ENCODE results near the gene RNF213. TPM values are rescaled to one million over a fixed set of nuclear protein-coding genes. Genes with fewer than 3 reads are reported as not detected.

The RNF213 gene
- total and polyA plus RNA-seq, 2 of the 8 experiments (the other 6 are each of a cell fraction or from before 2014, with no cell fraction given): 33.8 to 62.8 TPM

- no peak overlapping the region for H3K4me3 ChIP-seq (ENCODE audit: extremely low read depth in 1 of 4, insufficient read depth in 2 of 4, low read depth in 3 of 4, low read length in 4 of 4)
- H3K27me3 ChIP-seq (replicated peaks in 1 of 4; ENCODE audit: control insufficient read depth in 3 of 4, extremely low read depth in 1 of 4, insufficient read depth in 3 of 4, low read length in 3 of 4): no peaks in the 10 kb centered on the region
- H2BK5ac ChIP-seq (ENCODE audit: low read depth, low read length): no peak overlapping the region
- H3K23me2 ChIP-seq (ENCODE audit: low read depth, low read length): no peaks in the 10 kb centered on the region
- no peak for DNase-seq (ENCODE audit: low read depth in 1 of 2, low spot score in 2 of 2)
- H3K9me3 ChIP-seq (ENCODE audit: insufficient read depth in 2 of 2, low read depth in 1 of 2, low read length in 1 of 2): no peaks in the 10 kb centered on the region
- no peak for FAIRE-seq
- peaks cover 16 to 59% (median 36%) of the 10 kb centered on the region in 4 experiments for H3K36me3 ChIP-seq (ENCODE audit: control insufficient read depth in 2 of 4, insufficient read depth in 4 of 4, low read length in 3 of 4)
- no peak overlapping the region for H2BK15ac ChIP-seq (ENCODE audit: low read length)
- H4K20me1 ChIP-seq (replicated peaks in 1 of 2; ENCODE audit: control insufficient read depth in 1 of 2, insufficient read depth in 2 of 2, low read length in 2 of 2): peaks cover 5 to 7% of the 10 kb centered on the region in 2 experiments
- H3K56ac ChIP-seq (replicated peaks; ENCODE audit: insufficient read length, low read depth, low read length): no peak overlapping the region
- H3K4me1 ChIP-seq (replicated peaks in 1 of 4; ENCODE audit: control insufficient read depth in 3 of 4, insufficient read depth in 4 of 4, low read length in 3 of 4): no peaks in the 10 kb centered on the region
- no peak overlapping the region for H4K5ac ChIP-seq (ENCODE audit: insufficient read length, low read depth, low read length)
- no peak overlapping the region for H3K9ac ChIP-seq (replicated peaks in 1 of 4; ENCODE audit: extremely low read depth in 1 of 4, low read depth in 3 of 4, low read length in 3 of 4)
- no peak overlapping the region for H4K91ac ChIP-seq (replicated peaks; ENCODE audit: insufficient read length, low read length)
- no peaks in the 10 kb centered on the region for H3K79me2 ChIP-seq (ENCODE audit: control insufficient read depth in 1 of 2, insufficient read depth in 2 of 2, low read length in 2 of 2)
- WGBS, 2 experiments (ENCODE audit: extremely low coverage in 1 of 2, insufficient coverage in 1 of 2, insufficient read length in 1 of 2, insufficient replicate concordance in 2 of 2, low coverage in 1 of 2, low lambda C conversion rate in 2 of 2, missing lambda C conversion rate in 1 of 2): 86% methylated on average over 8 of the region's 8 CpGs; no CpG with 5 or more reads in 1 of the 2 experiments
- ChIA-PET CTCF (ENCODE audit: partially characterized antibody) (interaction anchor here (0.8 to 6.3 kb wide), 3 partner anchors 9 to 164 kb away, joined by 3 to 53 read pairs (median 3); no protein-coding TSS in a partner anchor), POLR2A (ENCODE audit: partially characterized antibody) (interaction anchor here (1.2 kb wide), 1 partner anchor 162 kb away, joined by 3 read pairs; no protein-coding TSS in a partner anchor)
- no peak overlapping the region for H2AK5ac ChIP-seq (ENCODE audit: low read depth, low read length)
- H3K4me2 ChIP-seq (ENCODE audit: insufficient read depth in 1 of 2, low read depth in 2 of 2, low read length in 2 of 2): no peak overlapping the region
- H2BK12ac ChIP-seq (ENCODE audit: low read depth, low read length): no peak overlapping the region
- H2AFZ ChIP-seq (ENCODE audit: low read length): no peak overlapping the region
- H3K23ac ChIP-seq (ENCODE audit: insufficient read length): no peak overlapping the region
- H2BK120ac ChIP-seq (replicated peaks; ENCODE audit: low read depth, low read length): no peak overlapping the region
- no peak overlapping the region for H3K4ac ChIP-seq (replicated peaks; ENCODE audit: insufficient read length, low read depth, low read length)
- no peak overlapping the region for H4K8ac ChIP-seq (ENCODE audit: extremely low read depth, insufficient read depth, low read length)
- H3K18ac ChIP-seq (ENCODE audit: extremely low read depth, low read length): no peak overlapping the region
- no peaks in the 10 kb centered on the region for H3K79me1 ChIP-seq (ENCODE audit: low read depth, low read length)
- H3K27ac ChIP-seq (ENCODE audit: low read depth, low read length): no peak overlapping the region
- no peak overlapping the region for H3K14ac ChIP-seq (ENCODE audit: insufficient read length)
- H2BK20ac ChIP-seq (ENCODE audit: low read length): no peak overlapping the region
- no peak for TF ChIP-seq GABPA (IDR thresholded peaks at IDR 0.05; ENCODE audit: borderline replicate concordance, insufficient read depth, low read length)
- no peak for TF ChIP-seq USF2 (IDR thresholded peaks at IDR 0.05; ENCODE audit: low read length)
- TF ChIP-seq SP4 (IDR thresholded peaks at IDR 0.05; ENCODE audit: low read length): no peak
- no peak for TF ChIP-seq POU5F1 (IDR thresholded peaks at IDR 0.05; ENCODE audit: low read depth, low read length)
- no peak for TF ChIP-seq SP2 (IDR thresholded peaks at IDR 0.05; ENCODE audit: low read length)
- TF ChIP-seq NRF1 (IDR thresholded peaks at IDR 0.05; ENCODE audit: low read depth, low read length): no peak
Observed at GRCh38 chr17:80359422-80360110, 98.9 kb downstream of the RNF213 start.

Data from H1 (cell line).